NCI-H2107 (cell line): ENCODE results near the gene GPHN.
"Not testable (repeated sequence)": the region's sequence is repeated elsewhere in the genome, so short reads cannot be mapped to it uniquely, and the experiment has no call there.

Experiments used
- DNase-seq: peaks from one replicate; lab custom pipeline; 2025; lab: John Stamatoyannopoulos, UW

Gene GPHN

DNA sequence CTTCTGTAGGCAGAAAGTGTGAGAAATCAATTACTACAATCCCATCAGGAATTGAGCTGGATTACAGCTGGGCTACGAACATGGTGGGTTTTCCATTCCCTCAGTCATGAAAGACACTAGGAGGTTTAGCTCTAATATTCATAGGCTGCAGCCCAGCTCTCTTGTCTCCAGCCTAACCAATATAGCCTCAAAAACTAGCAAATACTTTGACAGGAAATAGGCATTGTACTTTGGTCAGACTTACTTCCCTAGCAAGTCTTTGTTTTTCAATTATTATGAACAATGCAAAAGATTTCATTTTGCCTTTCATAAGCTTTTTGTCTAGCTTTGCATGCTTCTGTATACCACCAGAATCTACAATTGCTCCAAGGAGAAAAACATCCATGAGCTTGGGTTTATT, 296.2 kb downstream of the GPHN start:
- DNase-seq = no peak

DNA sequence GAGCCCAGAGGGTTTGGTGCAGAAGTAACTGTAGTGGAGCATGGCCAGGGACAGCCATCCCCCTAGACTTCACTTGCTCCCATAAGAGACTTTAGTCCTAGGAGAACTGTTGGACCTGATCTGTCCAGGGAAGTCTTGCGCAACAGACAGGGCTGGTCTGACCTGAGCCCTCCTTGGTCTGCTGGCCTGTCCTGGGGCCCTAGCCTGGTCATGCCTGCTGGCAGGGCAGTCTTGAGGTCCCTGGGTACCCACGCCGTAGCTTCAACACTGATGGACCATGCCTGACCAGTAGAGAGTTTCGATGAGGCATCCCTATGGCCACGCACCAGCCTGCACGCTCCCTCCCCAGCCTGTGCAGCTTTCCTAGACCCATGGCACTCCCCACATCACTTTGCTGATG, 305.7 kb downstream of the GPHN start:
- no peak for DNase-seq

DNA sequence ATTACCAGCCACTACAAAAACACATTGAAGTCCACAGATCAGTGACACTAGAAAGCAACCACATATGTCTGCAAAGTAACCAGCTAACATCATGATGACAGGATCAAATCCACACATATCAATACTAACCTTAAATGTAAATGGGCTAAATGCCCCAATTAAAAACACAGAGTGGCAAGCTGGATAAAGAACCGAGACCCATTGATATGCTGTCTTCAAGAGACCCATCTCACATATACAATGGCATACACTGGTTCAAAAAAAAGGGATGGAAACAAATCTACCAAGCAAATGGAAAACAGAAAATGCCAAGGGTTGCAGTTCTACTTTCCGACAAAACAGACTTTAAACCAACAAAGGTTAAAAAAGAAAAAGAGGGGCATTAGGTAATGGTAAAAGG, 307.7 kb downstream of the GPHN start:
- DNase-seq = no peak

DNA sequence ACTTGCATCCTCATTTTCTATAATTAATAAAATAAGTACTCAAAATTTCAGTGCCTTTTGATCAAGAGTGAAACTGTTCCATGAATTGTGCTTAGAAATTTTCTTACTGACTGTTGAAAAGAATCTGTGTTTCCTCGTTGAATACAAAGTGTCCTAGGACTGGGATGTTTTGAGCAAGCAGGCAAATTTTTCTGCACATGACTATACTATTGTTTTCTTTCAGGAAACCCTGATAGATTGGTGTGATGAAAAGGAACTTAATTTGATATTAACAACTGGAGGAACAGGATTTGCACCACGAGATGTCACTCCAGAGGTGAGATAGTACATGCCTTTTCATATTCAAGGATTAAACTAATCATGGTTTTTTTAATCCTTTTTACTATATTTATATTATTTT, 316.3 kb downstream of the GPHN start:
- no peak for DNase-seq

DNA sequence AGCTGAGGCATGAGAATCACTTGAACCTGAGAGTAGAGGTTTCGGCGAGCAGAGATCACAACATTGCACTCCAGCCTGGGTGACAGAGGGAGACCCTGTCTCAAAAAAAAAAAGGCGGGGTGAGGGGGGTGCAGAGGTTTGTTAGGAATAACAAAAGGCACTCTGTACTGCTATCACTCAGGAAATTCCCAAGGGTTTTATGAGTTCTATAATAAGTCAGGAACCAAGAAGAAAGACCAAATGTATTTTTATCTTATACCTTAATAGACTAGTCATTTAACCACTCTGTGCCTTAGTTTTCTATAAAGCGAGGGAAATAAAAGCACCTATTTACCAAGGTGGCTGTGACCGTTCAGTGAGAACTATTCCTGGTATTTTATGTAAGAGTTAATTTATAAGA, 319.2 kb downstream of the GPHN start:
- DNase-seq = no peak

DNA sequence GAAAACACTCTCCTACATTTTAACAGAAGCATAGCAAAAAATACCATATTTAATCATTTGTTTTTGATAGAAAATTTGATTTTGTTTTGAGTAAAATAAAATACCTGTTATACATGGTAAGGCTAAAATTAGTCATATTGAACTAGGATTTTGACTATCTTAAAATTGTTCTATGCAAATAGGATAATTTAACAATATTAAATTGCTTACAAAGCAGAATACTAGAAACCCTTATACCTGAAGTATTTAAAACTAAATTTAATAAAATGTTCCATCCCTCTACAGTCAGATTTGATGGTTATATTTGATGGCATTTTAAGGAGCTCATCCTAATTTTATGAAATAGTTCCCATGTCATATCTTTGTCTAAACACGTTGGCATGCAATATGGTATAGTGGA, 323.2 kb downstream of the GPHN start:
- DNase-seq = no peak

GRCh38 chr14:66833816-66834215, 325.9 kb downstream of the GPHN start:
- DNase-seq = no peak

GRCh38 chr14:66837436-66837835, 329.5 kb downstream of the GPHN start:
- not testable (repeated sequence) for DNase-seq

DNA sequence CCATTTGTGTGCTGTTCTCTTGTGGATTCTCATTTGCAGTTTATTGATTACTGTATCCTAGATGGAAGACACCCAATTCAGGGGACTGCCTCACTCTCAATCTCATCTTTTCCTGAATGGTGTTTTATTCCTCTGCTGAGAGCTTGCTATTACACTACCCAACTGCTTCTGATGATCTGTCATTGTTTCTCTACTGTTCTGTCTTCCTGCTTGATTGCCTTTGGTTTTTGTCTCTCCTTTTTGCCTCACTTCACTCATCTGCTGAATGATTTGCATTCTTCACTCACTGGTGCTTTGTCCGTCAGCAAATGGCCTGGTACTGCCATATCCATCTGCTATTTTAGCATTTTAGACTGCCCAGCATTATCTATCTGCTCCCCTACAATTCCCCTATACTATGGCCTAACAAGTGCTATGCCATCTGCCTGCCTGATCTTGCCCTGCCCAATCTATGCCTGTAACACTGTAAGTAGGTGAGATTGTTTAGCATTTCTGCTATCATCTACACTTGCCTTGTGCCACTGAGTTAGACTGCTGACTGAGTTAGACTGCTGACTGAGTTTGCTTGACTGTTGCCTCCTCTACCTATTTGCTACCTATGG, 335.1 kb downstream of the GPHN start:
- no peak for DNase-seq

DNA sequence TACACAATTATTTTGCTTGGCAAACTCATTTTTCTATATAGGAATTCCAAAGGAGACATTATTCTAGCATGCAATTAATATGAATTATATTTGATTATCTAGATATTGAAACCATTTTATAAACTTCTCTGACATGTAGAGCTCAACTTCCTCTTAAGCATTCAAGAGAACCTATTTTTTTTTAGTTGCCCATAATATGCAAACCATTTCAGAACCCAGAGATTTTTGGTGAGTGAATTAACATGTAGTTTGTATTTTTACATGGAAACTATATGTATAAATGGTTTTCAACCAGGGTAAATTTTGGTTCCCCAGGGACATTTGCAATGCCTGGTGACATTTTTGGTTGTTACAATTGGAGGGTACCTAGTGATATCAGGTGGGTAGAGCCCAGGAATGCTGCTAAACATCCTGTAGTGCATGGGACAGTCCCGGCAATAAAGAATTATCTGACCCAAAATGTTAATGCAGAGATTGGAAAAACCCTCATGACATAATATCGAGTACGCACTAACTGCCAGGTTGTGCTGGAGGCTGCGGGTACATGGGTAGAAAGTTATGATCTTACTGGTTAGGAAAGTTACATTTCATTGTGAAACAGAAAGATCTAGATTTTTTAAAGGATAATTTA, 342.4 kb downstream of the GPHN start:
- no peak for DNase-seq

GRCh38 chr14:66853311-66853710, 345.4 kb downstream of the GPHN start:
- DNase-seq = no peak

GRCh38 chr14:66857867-66858266, 349.9 kb downstream of the GPHN start:
- no peak for DNase-seq

GRCh38 chr14:66859063-66859671, 351.2 kb downstream of the GPHN start:
- no peak for DNase-seq

GRCh38 chr14:66881596-66881995, 373.6 kb downstream of the GPHN start:
- DNase-seq = no peak

GRCh38 chr14:66884149-66884548, 376.2 kb downstream of the GPHN start:
- no peak for DNase-seq

- no peak for DNase-seq
Measured at GRCh38 chr14:66900719-66901118, 392.8 kb downstream of the GPHN start.

- no peak for DNase-seq
Measured at GRCh38 chr14:66910311-66910840, 402.4 kb downstream of the GPHN start.

GRCh38 chr14:66916421-66916820, 408.5 kb downstream of the GPHN start:
- no peak for DNase-seq

GRCh38 chr14:66918527-66918926, 410.6 kb downstream of the GPHN start:
- no peak for DNase-seq

DNA sequence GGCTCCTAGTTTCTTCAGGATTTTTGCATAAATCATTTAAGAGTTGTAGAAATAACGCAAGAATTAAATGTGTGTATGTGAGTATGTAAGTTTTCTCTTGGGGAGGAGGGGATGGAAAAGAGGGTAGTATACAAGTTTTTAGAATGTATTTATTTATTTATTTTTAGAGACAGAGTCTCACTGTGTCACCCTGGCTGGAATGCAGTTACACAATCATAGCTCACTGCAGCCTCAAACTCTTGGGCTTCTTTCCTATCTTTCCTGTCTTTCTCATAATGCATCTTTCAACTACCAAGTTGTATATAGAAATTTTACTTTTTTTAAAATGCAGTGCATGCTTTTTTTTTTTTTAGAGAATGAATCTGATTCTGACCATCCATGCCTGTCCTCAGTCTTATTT, 412.2 kb downstream of the GPHN start:
- DNase-seq = no peak

- no peak for DNase-seq
Measured at GRCh38 chr14:66923251-66923650, 415.3 kb downstream of the GPHN start.

DNA sequence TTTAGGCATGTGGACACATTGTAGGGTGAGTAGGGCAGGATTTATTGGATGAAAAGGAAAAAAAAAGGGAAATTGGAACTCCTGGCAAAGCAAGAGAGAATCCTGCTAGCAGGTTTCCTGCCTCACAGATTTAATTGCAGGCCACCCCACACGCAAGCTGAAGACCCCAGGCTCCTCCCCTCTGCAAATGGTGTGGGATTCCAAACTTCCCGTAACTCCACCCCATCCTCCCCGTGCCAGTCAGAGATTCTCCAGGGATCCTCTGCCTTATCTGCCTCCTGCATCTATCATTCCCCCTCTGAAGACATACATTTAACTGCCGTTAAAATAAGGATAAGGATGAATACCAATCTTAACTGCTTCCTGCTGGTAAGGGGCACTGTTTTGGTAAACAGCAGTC, 431.5 kb downstream of the GPHN start:
- no peak for DNase-seq

GRCh38 chr14:66944872-66945271, 436.9 kb downstream of the GPHN start:
- DNase-seq = no peak

DNA sequence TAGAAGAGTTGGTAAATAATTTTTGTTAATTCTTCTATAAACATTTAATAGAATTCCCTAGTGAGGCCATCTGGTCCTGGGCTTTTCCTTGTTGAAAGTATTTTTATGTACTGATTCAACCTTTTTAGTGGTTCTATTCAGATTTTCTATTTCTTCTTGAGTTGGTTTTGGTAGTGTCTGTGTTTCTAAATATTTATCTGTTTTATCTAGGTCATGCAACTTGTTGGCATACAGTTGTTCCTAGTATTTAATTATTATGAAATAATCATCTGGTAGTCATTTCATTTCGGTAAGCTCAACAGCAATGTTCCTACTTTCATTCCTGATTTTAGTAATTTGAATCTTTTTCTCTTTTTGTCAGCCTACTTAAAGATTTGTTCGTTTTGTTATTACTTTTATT, 447.2 kb downstream of the GPHN start:
- DNase-seq = no peak
